GM12875 (cell line): Measurements from ENCODE around the gene DDX42.

Experiments
- H3K4me3 ChIP-seq: one replicate; pipeline ENCODE4 v1.5.1; 2011; ENCODE audit warnings: low read depth, low read length, control low read depth
- CTCF ChIP-seq: IDR thresholded peaks from 2 replicates; pipeline ENCODE4 v1.5.1; 2011; ENCODE audit warnings: low read depth, mild to moderate bottlenecking, control low read depth, inconsistent platforms, low read length, moderate library complexity, borderline replicate concordance; ENCODE audit not compliant: insufficient read depth

The DDX42 gene

GRCh38 chr17:63841350-63842172 is 67.6 kb downstream of the DDX42 start:
- peak overlapping the region; percentile 55 for H3K4me3 ChIP-seq
- TF ChIP-seq CTCF = no peak

GRCh38 chr17:63842173-63842539 is 68.2 kb downstream of the DDX42 start:
- TF ChIP-seq CTCF = no peak
- peak overlapping the region; percentile 55 for H3K4me3 ChIP-seq

- no peak for TF ChIP-seq CTCF
- peak within 1 kb of the TSS; percentile 55 for H3K4me3 ChIP-seq
Observed at GRCh38 chr17:63842540-63843386, 68.8 kb downstream of the DDX42 start, which contains the start of gene SMARCD2. Gene SMARCD2, minus strand, starts transcription at chr17:63842685. Its CDS starts 11 bp downstream, at chr17:63842674.

- peak overlapping the region; percentile 41 for H3K4me3 ChIP-seq
Observed at GRCh38 chr17:63843387-63843888, 69.5 kb downstream of the DDX42 start.

GRCh38 chr17:63843910-63844677 is 70.1 kb downstream of the DDX42 start:
- no peak overlapping the region for H3K4me3 ChIP-seq
- TF ChIP-seq CTCF = no peak

GRCh38 chr17:63845509-63845908 is 71.5 kb downstream of the DDX42 start:
- TF ChIP-seq CTCF = no peak
- H3K4me3 ChIP-seq = no peak overlapping the region
